ENCODE measurements around the gene MRI1. TPM values are rescaled to one million over a fixed set of nuclear protein-coding genes. Genes with fewer than 3 reads are reported as not detected.

MRI1 gene
- total RNA-seq, 1 donor from 2014 or later: 13.7 TPM

DNA sequence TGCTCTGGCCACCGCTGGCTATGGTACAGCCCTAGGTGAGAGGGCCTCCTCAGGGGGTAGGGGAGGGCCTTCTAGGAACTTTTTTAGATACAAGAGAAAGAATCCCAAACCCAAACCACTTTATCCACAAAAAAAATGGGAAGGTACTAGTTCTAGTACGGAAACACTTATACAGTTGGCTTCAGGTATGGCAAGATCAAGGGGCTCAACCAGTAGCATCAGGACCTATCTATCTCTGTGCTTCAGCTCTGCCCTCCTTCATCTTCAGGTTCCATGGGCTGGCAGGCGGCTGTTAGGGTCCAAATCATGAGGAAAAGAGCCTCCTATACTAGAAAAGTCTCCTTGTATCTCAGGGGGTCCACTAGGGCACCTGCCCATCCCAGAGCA is 1.8 kb downstream of the MRI1 start:
- intact Hi-C loops (cut with micrococcal nuclease): no loop called here
- Histone ChIP-seq H3K27ac (replicated peaks) (no peak overlapping the region), H3K4me1 (peaks cover 22% of the 10 kb centered on the region), H3K4me3 (no peak overlapping the region), H3K36me3 (peaks cover 53% of the 10 kb centered on the region), H3K27me3 (ENCODE audit: low read depth) (no peaks in the 10 kb centered on the region), H3K9me3 (replicated peaks) (no peaks in the 10 kb centered on the region)
- TF ChIP-seq, protein P1, sequence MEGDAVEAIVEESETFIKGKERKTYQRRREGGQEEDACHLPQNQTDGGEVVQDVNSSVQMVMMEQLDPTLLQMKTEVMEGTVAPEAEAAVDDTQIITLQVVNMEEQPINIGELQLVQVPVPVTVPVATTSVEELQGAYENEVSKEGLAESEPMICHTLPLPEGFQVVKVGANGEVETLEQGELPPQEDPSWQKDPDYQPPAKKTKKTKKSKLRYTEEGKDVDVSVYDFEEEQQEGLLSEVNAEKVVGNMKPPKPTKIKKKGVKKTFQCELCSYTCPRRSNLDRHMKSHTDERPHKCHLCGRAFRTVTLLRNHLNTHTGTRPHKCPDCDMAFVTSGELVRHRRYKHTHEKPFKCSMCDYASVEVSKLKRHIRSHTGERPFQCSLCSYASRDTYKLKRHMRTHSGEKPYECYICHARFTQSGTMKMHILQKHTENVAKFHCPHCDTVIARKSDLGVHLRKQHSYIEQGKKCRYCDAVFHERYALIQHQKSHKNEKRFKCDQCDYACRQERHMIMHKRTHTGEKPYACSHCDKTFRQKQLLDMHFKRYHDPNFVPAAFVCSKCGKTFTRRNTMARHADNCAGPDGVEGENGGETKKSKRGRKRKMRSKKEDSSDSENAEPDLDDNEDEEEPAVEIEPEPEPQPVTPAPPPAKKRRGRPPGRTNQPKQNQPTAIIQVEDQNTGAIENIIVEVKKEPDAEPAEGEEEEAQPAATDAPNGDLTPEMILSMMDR (IDR thresholded peaks at IDR 0.05; ENCODE audit: borderline replicate concordance): no peak
- no peak for DNase-seq

DNA sequence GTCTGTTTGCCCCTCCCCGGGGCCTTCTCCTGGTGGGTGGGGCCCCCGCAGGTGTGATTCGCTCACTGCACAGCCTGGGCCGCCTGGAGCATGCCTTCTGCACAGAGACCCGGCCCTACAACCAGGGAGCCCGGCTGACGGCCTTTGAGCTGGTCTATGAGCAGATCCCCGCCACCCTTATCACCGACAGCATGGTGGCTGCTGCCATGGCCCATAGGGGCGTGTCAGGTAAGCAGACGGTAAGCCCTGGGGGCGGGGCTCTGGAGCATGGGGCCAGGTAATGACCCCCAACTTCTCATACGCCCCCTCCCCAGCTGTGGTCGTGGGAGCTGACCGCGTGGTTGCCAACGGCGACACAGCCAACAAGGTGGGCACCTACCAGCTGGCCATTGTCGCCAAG is 4.2 kb downstream of the MRI1 start:
- Histone ChIP-seq H3K9me3 (replicated peaks) (no peaks in the 10 kb centered on the region), H3K4me3 (no peak overlapping the region), H3K4me1 (peaks cover 21% of the 10 kb centered on the region), H3K27ac (replicated peaks) (no peak overlapping the region), H3K36me3 (peaks cover 45% of the 10 kb centered on the region), H3K27me3 (ENCODE audit: low read depth) (no peaks in the 10 kb centered on the region)
- TF ChIP-seq, protein P1 (IDR thresholded peaks at IDR 0.05; ENCODE audit: borderline replicate concordance): no peak
- intact Hi-C loops (cut with micrococcal nuclease): no loop called here
- DNase-seq: no peak

GRCh38 chr19:13770013-13770635 is 5.8 kb downstream of the MRI1 start:
- TF ChIP-seq, protein P1 (IDR thresholded peaks at IDR 0.05; ENCODE audit: borderline replicate concordance): no peak
- no peak overlapping the region for H3K4me3 ChIP-seq
- intact Hi-C loops (cut with micrococcal nuclease): no loop called here
- no peak overlapping the region for H3K27ac ChIP-seq (replicated peaks)
- H3K36me3 ChIP-seq: peaks cover 45% of the 10 kb centered on the region
- H3K27me3 ChIP-seq (ENCODE audit: low read depth): no peaks in the 10 kb centered on the region
- DNase-seq: no peak
- H3K4me1 ChIP-seq: peaks cover 22% of the 10 kb centered on the region
- H3K9me3 ChIP-seq (replicated peaks): no peaks in the 10 kb centered on the region

- intact Hi-C loops (cut with micrococcal nuclease): no loop called here
- Histone ChIP-seq H3K9me3 (replicated peaks) (no peaks in the 10 kb centered on the region), H3K4me3 (peak within 1 kb of the TSS; percentile 96), H3K4me1 (peaks cover 32% of the 10 kb centered on the region), H3K27ac (replicated peaks) (peak within 1 kb of the TSS; percentile 90), H3K36me3 (peaks cover 54% of the 10 kb centered on the region), H3K27me3 (ENCODE audit: low read depth) (no peaks in the 10 kb centered on the region)
- peak; percentile 89 for DNase-seq
- TF ChIP-seq, protein P1 (IDR thresholded peaks at IDR 0.05; ENCODE audit: borderline replicate concordance): no peak
These were observed 10.2 kb downstream of the MRI1 start, which contains the start of gene C19orf53 for GRCh38 chr19:13774217-13775191. Gene C19orf53 (plus strand): TSS chr19:13774456. CDS start chr19:13774478, 22 bp downstream.

DNA sequence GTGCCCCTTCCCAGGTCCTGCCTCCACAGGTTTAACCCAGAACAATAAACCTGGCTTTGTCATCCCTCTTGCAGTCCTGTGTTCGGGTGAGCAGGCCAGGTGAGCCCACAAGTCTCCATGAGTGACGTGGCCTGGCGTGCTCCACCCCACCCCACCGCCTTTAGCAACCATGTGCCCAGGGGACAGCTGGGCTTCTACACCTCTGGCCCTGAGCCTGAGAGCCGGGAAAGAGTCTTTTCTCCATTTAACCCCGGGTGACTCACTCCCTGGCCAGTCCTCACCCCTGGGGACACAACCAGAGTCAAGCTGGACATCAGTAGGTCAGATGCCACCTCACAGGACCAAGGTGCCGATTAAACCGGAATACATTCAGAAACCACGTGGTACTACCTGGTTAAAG is 14.1 kb downstream of the MRI1 start:
- Histone ChIP-seq H3K4me1 (peaks cover 45% of the 10 kb centered on the region), H3K27me3 (ENCODE audit: low read depth) (no peaks in the 10 kb centered on the region), H3K27ac (replicated peaks) (no peak overlapping the region), H3K36me3 (peaks cover 29% of the 10 kb centered on the region), H3K4me3 (no peak overlapping the region), H3K9me3 (replicated peaks) (no peaks in the 10 kb centered on the region)
- TF ChIP-seq, protein P1 (IDR thresholded peaks at IDR 0.05; ENCODE audit: borderline replicate concordance): no peak
- intact Hi-C loops (cut with micrococcal nuclease): no loop called here
- DNase-seq: no peak
